H1 (cell line): ENCODE results near the gene LAYN. TPM values are rescaled to one million over a fixed set of nuclear protein-coding genes. Genes with fewer than 3 reads are reported as not detected.

Source experiments
- CTCF ChIA-PET: fragments of 300-600 bp; sonication (Branson Sonifier 250); formaldehyde crosslinking; loops from one replicate; lab custom pipeline; 2021; ENCODE audit not compliant: partially characterized antibody; lab: Charles Lee
- POLR2A ChIA-PET: fragments of 300-600 bp; sonication (Branson Sonifier 250); formaldehyde crosslinking; loops from one replicate; lab custom pipeline; 2021; ENCODE audit warnings: inconsistent platforms; ENCODE audit not compliant: partially characterized antibody; lab: Charles Lee
- DNase-seq, 2 experiments: peaks; one replicate each; pipeline versions ENCODE4 v3.0.0 to v3.0.0-alpha.2; 2010 to 2022; ENCODE audit warnings: low spot score in 2 of 2, low read depth in 1 of 2, mixed read lengths in 1 of 2
- FAIRE-seq: peaks from 2 replicates; lab custom pipeline; 2011; peaks lifted over from hg19 to GRCh38; lab: Jason Lieb, UNC
- H2AFZ ChIP-seq: 2 replicates; pipeline ENCODE4 v1.8.1; 2012; ENCODE audit warnings: low read length, inconsistent platforms
- H2AK5ac ChIP-seq: 2 replicates; pipeline ENCODE4 v1.6.1; 2013; ENCODE audit warnings: low read depth, low read length
- H2BK120ac ChIP-seq: replicated peaks from 2 replicates; pipeline ENCODE3; 2013; ENCODE audit warnings: low read depth, low read length, inconsistent platforms
- H2BK12ac ChIP-seq: 2 replicates; pipeline ENCODE4 v1.6.1; 2013; ENCODE audit warnings: low read depth, low read length
- H2BK15ac ChIP-seq: 2 replicates; pipeline ENCODE4 v1.6.1; 2013; ENCODE audit warnings: low read length
- H2BK20ac ChIP-seq: 2 replicates; pipeline ENCODE4 v1.6.1; 2013; ENCODE audit warnings: low read length
- H2BK5ac ChIP-seq: 2 replicates; pipeline ENCODE4 v1.6.1; 2013; ENCODE audit warnings: low read depth, low read length
- H3K14ac ChIP-seq: 2 replicates; pipeline ENCODE4 v1.6.1; 2013; ENCODE audit warnings: inconsistent platforms; ENCODE audit not compliant: insufficient read length
- H3K18ac ChIP-seq: 2 replicates; pipeline ENCODE4 v1.6.1; 2013; ENCODE audit warnings: low read length; ENCODE audit errors: extremely low read depth
- H3K23ac ChIP-seq: 2 replicates; pipeline ENCODE4 v1.6.1; 2013; ENCODE audit warnings: inconsistent platforms; ENCODE audit not compliant: insufficient read length
- H3K23me2 ChIP-seq: 2 replicates; pipeline ENCODE4 v1.6.1; 2013; ENCODE audit warnings: low read depth, low read length
- H3K27ac ChIP-seq: 2 replicates; pipeline ENCODE4 v1.6.1; 2011; ENCODE audit warnings: low read depth, low read length, inconsistent platforms
- H3K27me3 ChIP-seq, 4 experiments: replicated peaks in 1 of 4; 1 replicate in 1 of 4; 2 replicates in 3 of 4; pipeline versions ENCODE4 v1.6.1 to v1.8.1; 2011 to 2013; ENCODE audit warnings: low read length in 3 of 4, mild to moderate bottlenecking in 3 of 4, inconsistent platforms in 2 of 4, mixed read lengths in 2 of 4, moderate library complexity in 1 of 4; ENCODE audit not compliant: control insufficient read depth in 3 of 4, insufficient read depth in 3 of 4; ENCODE audit errors: extremely low read depth in 1 of 4
- H3K36me3 ChIP-seq, 4 experiments: 2 replicates each; pipeline versions ENCODE4 v1.6.1 to v1.8.1; 2011 to 2013; ENCODE audit warnings: mild to moderate bottlenecking in 4 of 4, low read length in 3 of 4, moderate library complexity in 2 of 4, control low read depth in 1 of 4, inconsistent platforms in 1 of 4; ENCODE audit not compliant: insufficient read depth in 4 of 4, control insufficient read depth in 2 of 4
- H3K4ac ChIP-seq: replicated peaks from 2 replicates; pipeline ENCODE3; 2013; ENCODE audit warnings: low read length, low read depth, mixed read lengths, inconsistent platforms; ENCODE audit not compliant: insufficient read length
- H3K4me1 ChIP-seq, 4 experiments: replicated peaks in 1 of 4; 1 replicate in 1 of 4; 2 replicates in 3 of 4; pipeline versions ENCODE4 v1.6.1 to v1.8.1; 2011 to 2013; ENCODE audit warnings: low read length in 3 of 4, inconsistent platforms in 2 of 4, mixed read lengths in 1 of 4; ENCODE audit not compliant: insufficient read depth in 4 of 4, control insufficient read depth in 3 of 4
- H3K4me2 ChIP-seq, 2 experiments: 2 replicates each; pipeline versions ENCODE4 v1.6.1 to v1.8.1; 2011 to 2013; ENCODE audit warnings: low read depth in 2 of 2, low read length in 2 of 2, control low read depth in 1 of 2, inconsistent platforms in 1 of 2, mild to moderate bottlenecking in 1 of 2; ENCODE audit not compliant: insufficient read depth in 1 of 2
- H3K4me3 ChIP-seq, 4 experiments: fragments of 200-600, 300-600 bp in 1 of 4; sonication (generic), shearing (Covaris generic), sonication (Bioruptor Twin) in 1 of 4; 2 replicates each; pipeline versions ENCODE4 v1.5.1 to v1.8.1; 2011 to 2016; ENCODE audit warnings: low read length in 4 of 4, low read depth in 3 of 4, control low read depth in 2 of 4, inconsistent platforms in 2 of 4, mild to moderate bottlenecking in 2 of 4, mixed read lengths in 1 of 4, moderate library complexity in 1 of 4; ENCODE audit not compliant: insufficient read depth in 2 of 4; ENCODE audit errors: extremely low read depth in 1 of 4
- H3K56ac ChIP-seq: replicated peaks from 2 replicates; pipeline ENCODE3; 2013; ENCODE audit warnings: low read depth, mild to moderate bottlenecking, mixed read lengths, low read length, inconsistent platforms; ENCODE audit not compliant: insufficient read length
- H3K79me1 ChIP-seq: 2 replicates; pipeline ENCODE4 v1.6.1; 2013; ENCODE audit warnings: low read depth, low read length, control low read depth
- H3K79me2 ChIP-seq, 2 experiments: 2 replicates each; pipeline versions ENCODE4 v1.6.1 to v1.8.1; 2012 to 2013; ENCODE audit warnings: low read length in 2 of 2, mild to moderate bottlenecking in 2 of 2, inconsistent platforms in 1 of 2; ENCODE audit not compliant: insufficient read depth in 2 of 2, control insufficient read depth in 1 of 2
- H3K9ac ChIP-seq, 4 experiments: replicated peaks in 1 of 4; 1 replicate in 1 of 4; 2 replicates in 3 of 4; pipeline versions ENCODE4 v1.6.1 to v1.8.1; 2011 to 2013; ENCODE audit warnings: low read depth in 3 of 4, low read length in 3 of 4, control low read depth in 2 of 4, mild to moderate bottlenecking in 2 of 4, moderate library complexity in 2 of 4, inconsistent platforms in 1 of 4; ENCODE audit errors: extremely low read depth in 1 of 4
- H3K9me3 ChIP-seq, 2 experiments: 2 replicates each; pipeline versions ENCODE4 v1.6.1 to v1.8.1; 2012 to 2013; ENCODE audit warnings: mild to moderate bottlenecking in 2 of 2, moderate library complexity in 2 of 2, control low read depth in 1 of 2, inconsistent platforms in 1 of 2, low read depth in 1 of 2, low read length in 1 of 2, mixed read lengths in 1 of 2; ENCODE audit not compliant: insufficient read depth in 2 of 2
- H4K20me1 ChIP-seq, 2 experiments: replicated peaks in 1 of 2; 2 replicates each; pipeline versions ENCODE3 to v1.8.1; 2011 to 2013; ENCODE audit warnings: inconsistent platforms in 2 of 2, low read length in 2 of 2, mild to moderate bottlenecking in 1 of 2; ENCODE audit not compliant: insufficient read depth in 2 of 2, control insufficient read depth in 1 of 2
- H4K5ac ChIP-seq: 2 replicates; pipeline ENCODE4 v1.6.1; 2013; ENCODE audit warnings: low read length, low read depth, mixed read lengths, inconsistent platforms; ENCODE audit not compliant: insufficient read length
- H4K8ac ChIP-seq: 2 replicates; pipeline ENCODE4 v1.8.0; 2013; ENCODE audit warnings: mild to moderate bottlenecking, moderate library complexity, low read length, inconsistent platforms; ENCODE audit not compliant: insufficient read depth; ENCODE audit errors: extremely low read depth
- H4K91ac ChIP-seq: replicated peaks from 2 replicates; pipeline ENCODE3; 2013; ENCODE audit warnings: low read length, mixed read lengths, inconsistent platforms; ENCODE audit not compliant: insufficient read length
- HDAC2 ChIP-seq, 2 experiments: fragments of 300-600 bp in 1 of 2; sonication (generic) in 1 of 2; IDR thresholded peaks; 2 replicates each; pipeline ENCODE4 v1.6.1; 2011 to 2012; ENCODE audit warnings: low read depth in 2 of 2, low read length in 2 of 2, mild to moderate bottlenecking in 2 of 2, moderate library complexity in 2 of 2, borderline replicate concordance in 1 of 2, inconsistent platforms in 1 of 2
- KDM5A ChIP-seq: fragments of 200-600 bp; IDR thresholded peaks from 2 replicates; pipeline ENCODE4 v1.7.1; 2012; ENCODE audit warnings: mild to moderate bottlenecking, low read length, inconsistent platforms, mixed read lengths
- RBBP5 ChIP-seq: IDR thresholded peaks from 2 replicates; pipeline ENCODE4 v1.7.1; 2012; ENCODE audit warnings: low read depth, mild to moderate bottlenecking, inconsistent platforms, low read length, moderate library complexity, borderline replicate concordance
- RNF2 ChIP-seq: fragments of 200-900, 300-1000 bp; sonication (generic); IDR thresholded peaks from 2 replicates; pipeline ENCODE4 v1.7.1; 2016; ENCODE audit warnings: borderline replicate concordance, low read depth, mild to moderate bottlenecking, antibody characterized with exemption, low read length; ENCODE audit not compliant: poor library complexity, severe bottlenecking; ENCODE audit errors: missing control alignments
- SUZ12 ChIP-seq: fragments of 200-600 bp; sonication (generic); IDR thresholded peaks from 2 replicates; pipeline ENCODE4 v1.6.1; 2012; ENCODE audit warnings: mild to moderate bottlenecking, inconsistent platforms, low read length, moderate library complexity, mixed read lengths
- WGBS, 2 experiments: shearing (Covaris generic) in 1 of 2; methylation state at CpG; one replicate each; pipeline versions ENCODE4 v1.1.6 to v1.1.7; 2013 to 2015; ENCODE audit warnings: low lambda C conversion rate in 2 of 2, mixed read lengths in 2 of 2, inconsistent platforms in 1 of 2, low coverage in 1 of 2, missing lambda C conversion rate in 1 of 2; ENCODE audit not compliant: insufficient replicate concordance in 2 of 2, insufficient coverage in 1 of 2, insufficient read length in 1 of 2; ENCODE audit errors: extremely low coverage in 1 of 2, missing lambda C conversion rate in 1 of 2; 5-methylcytosine and 5-hydroxymethylcytosine counted together
- polyA plus RNA-seq, 7 experiments: library from polyadenylated mRNA; depleted of rRNA in 3 of 7; stranded (reverse) in 5 of 7; unstranded in 2 of 7; fragments of >200 nt in 5 of 7; fragments of 200-250 nt in 2 of 7; gene quantifications; 1 replicate in 5 of 7; 2 replicates in 1 of 7; 4 replicates in 1 of 7; pipeline versions ENCODE4 v1.2.1 to v1.2.3, GENCODE V29; 2011 to 2013; ENCODE audit warnings: missing spikeins in 2 of 7, mixed read lengths in 2 of 7
- total RNA-seq: library from RNA; stranded (reverse); fragmentation: NEBNext Ultra II Directional; extraction: Animal tissue kit (Norgen Biotek cat#: 25700); gene quantifications from 2 replicates; pipeline ENCODE4 v1.2.1, GENCODE V29; 2021
- TF ChIP-seq, protein P1 (sequence below): IDR thresholded peaks from 2 replicates; pipeline ENCODE4 v1.6.1; 2012; ENCODE audit warnings: inconsistent platforms
- TF ChIP-seq, protein P2 (sequence below): IDR thresholded peaks from 2 replicates; pipeline ENCODE4 v1.6.1; 2012; ENCODE audit warnings: inconsistent platforms

LAYN gene
- total and polyA plus RNA-seq, 2 of the 8 experiments (the other 6 are each of a cell fraction or from before 2014, with no cell fraction given) = 4.2 to 9.3 TPM

DNA sequence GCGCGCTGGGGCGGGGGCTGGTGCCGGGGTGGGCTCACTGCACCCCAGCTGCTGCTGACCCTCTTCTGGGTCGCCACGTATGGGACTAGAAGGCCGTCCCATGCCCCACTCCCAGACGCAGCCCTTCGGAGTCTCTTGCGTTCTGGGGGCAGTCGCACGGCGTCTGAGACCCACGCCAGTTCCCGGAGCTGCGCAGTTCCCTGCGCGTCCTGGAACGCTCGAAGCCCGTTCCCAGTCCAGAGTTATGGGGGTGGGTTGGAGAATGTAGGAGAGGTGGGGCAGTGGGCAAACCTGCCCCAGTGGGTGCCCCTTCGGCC, 375 bp downstream of the LAYN start:
- Histone ChIP-seq H3K27me3 (peaks cover 9 to 43% (median 37%) of the 10 kb centered on the region in 4 experiments), H3K36me3 (no peaks in the 10 kb centered on the region; a peak in 1 of 8 replicates), H3K56ac (no peak overlapping the region), H2BK20ac (no peak overlapping the region), H2BK12ac (0 out of 2 replicates have a peak overlapping the region, but pooled peaks have one; percentile 23), H3K79me1 (no peaks in the 10 kb centered on the region), H2AFZ (peak overlapping the region; percentile 92; the same call in 1 of the 2 replicates), H2BK120ac (no peak overlapping the region), H3K23me2 (peaks cover 12% of the 10 kb centered on the region; the same call in 1 of the 2 replicates), H3K9me3 (peaks cover 0 to 3% of the 10 kb centered on the region in 2 experiments; a peak in 1 of 4 replicates), H3K4ac (no peak overlapping the region), H3K4me2 (peak overlapping the region; percentile 95 to 97), H3K9ac (0 out of 7 replicates have a peak overlapping the region, but pooled peaks of 1 of the 4 experiments have one; percentile 6), H3K27ac (no peak overlapping the region), H2BK15ac (no peak overlapping the region), H2AK5ac (no peak overlapping the region), H3K79me2 (no peaks in the 10 kb centered on the region), H4K91ac (no peak overlapping the region), H3K4me3 (peak overlapping the region; percentile 55 to 76 (median 60)), H2BK5ac (no peak overlapping the region), H3K14ac (no peak overlapping the region), H4K8ac (peak overlapping the region; percentile 88), H4K5ac (no peak overlapping the region), H3K23ac (no peak overlapping the region), H3K18ac (0 out of 2 replicates have a peak overlapping the region, but pooled peaks have one; percentile 21), H3K4me1 (peaks cover 0 to 8% (median 6%) of the 10 kb centered on the region in 4 experiments; a peak in 6 of 7 replicates), H4K20me1 (no peaks in the 10 kb centered on the region)
- DNase-seq (no peak), FAIRE-seq (no peak)
- TF ChIP-seq RBBP5 = peak; percentile 44
- TF ChIP-seq HDAC2 (IDR thresholded peaks at IDR 0.05; ENCODE audit: borderline replicate concordance in 1 of 2, low read depth in 2 of 2, low read length in 2 of 2) = no peak
- 0 out of 2 replicates have a peak, but pooled peaks have one; percentile 51 for TF ChIP-seq SUZ12
- no peak for TF ChIP-seq KDM5A
- peak; percentile 11 for TF ChIP-seq RNF2
- TF ChIP-seq, protein P1, sequence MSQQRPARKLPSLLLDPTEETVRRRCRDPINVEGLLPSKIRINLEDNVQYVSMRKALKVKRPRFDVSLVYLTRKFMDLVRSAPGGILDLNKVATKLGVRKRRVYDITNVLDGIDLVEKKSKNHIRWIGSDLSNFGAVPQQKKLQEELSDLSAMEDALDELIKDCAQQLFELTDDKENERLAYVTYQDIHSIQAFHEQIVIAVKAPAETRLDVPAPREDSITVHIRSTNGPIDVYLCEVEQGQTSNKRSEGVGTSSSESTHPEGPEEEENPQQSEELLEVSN = no peak
- TF ChIP-seq, protein P2, sequence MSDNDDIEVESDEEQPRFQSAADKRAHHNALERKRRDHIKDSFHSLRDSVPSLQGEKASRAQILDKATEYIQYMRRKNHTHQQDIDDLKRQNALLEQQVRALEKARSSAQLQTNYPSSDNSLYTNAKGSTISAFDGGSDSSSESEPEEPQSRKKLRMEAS = no peak
- WGBS, 2 experiments = 1% methylated on average over 18 of the region's 22 CpGs; no CpG with 5 or more reads in 1 of the 2 experiments
- ChIA-PET POLR2A (interaction anchor here (1.2 to 1.8 kb wide), 4 partner anchors 9 to 86 kb away, joined by 3 to 4 read pairs (median 3); partner anchors contain the start of gene BTG4), CTCF (no interaction called here)
